ENCODE measurements around the gene SYDE1.

Gene SYDE1

DNA sequence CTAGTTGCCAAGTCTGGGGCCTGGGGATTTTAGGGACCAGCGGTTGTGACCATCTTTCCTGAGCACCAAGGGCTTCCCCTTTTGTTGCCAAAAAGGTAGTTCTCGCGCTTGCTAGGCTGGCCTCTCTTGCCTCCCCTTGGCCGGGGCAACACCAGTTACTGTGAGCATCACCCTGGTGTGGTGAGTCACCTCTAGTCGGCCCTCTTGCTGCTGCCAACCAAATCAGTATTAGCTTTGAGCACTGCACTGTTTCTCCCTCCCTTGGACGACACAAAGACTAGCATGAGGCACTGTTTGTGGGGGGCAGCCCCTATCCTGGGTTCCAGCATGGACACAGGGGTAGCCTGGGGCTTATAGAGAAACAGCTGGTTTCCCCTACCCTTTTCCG is 6.9 kb downstream of the SYDE1 start:
- no peak overlapping the region for H3K4me3 ChIP-seq (ENCODE audit: control insufficient read depth, low read depth, low read length)
- peak; percentile 79 for DNase-seq (ENCODE audit: low read depth)
- TF ChIP-seq, protein P1, sequence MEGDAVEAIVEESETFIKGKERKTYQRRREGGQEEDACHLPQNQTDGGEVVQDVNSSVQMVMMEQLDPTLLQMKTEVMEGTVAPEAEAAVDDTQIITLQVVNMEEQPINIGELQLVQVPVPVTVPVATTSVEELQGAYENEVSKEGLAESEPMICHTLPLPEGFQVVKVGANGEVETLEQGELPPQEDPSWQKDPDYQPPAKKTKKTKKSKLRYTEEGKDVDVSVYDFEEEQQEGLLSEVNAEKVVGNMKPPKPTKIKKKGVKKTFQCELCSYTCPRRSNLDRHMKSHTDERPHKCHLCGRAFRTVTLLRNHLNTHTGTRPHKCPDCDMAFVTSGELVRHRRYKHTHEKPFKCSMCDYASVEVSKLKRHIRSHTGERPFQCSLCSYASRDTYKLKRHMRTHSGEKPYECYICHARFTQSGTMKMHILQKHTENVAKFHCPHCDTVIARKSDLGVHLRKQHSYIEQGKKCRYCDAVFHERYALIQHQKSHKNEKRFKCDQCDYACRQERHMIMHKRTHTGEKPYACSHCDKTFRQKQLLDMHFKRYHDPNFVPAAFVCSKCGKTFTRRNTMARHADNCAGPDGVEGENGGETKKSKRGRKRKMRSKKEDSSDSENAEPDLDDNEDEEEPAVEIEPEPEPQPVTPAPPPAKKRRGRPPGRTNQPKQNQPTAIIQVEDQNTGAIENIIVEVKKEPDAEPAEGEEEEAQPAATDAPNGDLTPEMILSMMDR (conservative IDR thresholded peaks at IDR 0.05; ENCODE audit: control insufficient read depth, insufficient read depth, low read depth, low read length): no peak

DNA sequence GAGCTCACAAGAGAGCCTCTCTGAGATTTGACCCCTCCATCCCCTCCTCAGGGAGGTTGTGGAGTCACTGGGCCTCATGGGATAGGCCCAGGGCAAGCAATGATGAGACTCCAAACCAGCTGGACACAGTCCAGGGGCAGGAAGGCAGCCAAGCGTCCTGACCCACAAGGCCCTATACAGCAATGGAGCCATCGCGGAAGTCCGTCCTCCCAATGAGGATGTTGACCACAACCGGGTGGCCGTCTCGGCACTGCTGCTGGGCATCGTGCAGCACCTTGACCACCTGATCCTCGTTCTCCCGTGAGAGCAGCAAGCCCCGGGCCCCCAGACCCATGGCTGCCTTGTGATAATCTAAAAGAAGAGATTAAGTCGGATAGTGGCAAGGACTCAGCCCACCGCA is 7.9 kb downstream of the SYDE1 start:
- peak; percentile 81 for DNase-seq (ENCODE audit: low read depth)
- no peak overlapping the region for H3K4me3 ChIP-seq (ENCODE audit: control insufficient read depth, low read depth, low read length)
- TF ChIP-seq, protein P1 (conservative IDR thresholded peaks at IDR 0.05; ENCODE audit: control insufficient read depth, insufficient read depth, low read depth, low read length): no peak

DNA sequence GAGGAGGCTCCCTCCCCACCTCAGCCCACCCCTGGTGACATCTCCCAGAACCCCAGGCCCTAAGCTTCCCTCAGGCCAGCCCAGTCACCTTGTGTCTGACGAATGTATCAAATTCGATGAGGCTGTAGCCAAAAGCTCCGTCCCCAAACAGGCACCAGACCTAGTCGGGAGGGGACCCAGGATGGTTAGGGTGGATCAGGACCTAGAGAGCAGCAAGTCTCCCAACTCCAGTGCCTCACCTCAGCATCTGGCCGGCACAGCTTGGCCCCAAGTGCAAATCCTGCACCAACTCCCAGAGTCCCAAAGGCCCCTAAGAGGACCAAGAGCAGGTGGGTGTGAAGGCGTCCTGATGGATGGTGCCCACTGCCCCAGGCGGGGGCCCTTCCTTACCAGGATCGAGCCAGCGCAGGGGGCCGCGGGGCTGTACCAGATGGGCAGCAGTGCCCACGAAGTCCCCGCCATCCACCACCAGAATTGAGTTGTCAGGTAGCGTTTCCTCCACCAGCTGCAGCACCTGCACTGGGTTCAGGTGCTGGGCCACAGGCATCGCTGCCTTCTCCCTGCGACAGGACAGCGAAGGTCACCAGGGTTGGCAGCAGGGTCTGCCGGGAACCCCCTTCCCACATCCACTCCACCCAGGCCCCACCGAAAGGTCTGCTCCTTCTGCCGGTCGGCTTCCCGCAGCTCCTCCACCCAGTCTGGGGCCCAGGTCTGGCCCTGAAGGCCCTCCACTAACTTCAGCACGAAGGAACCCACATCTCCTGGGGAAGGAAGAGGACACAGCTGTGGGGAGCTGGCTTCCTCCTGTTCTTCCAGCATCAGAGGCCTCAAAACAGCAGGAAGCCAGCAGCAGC is 8.8 kb downstream of the SYDE1 start:
- TF ChIP-seq, protein P1 (conservative IDR thresholded peaks at IDR 0.05; ENCODE audit: control insufficient read depth, insufficient read depth, low read depth, low read length): no peak
- H3K4me3 ChIP-seq (ENCODE audit: control insufficient read depth, low read depth, low read length): no peak overlapping the region
- no peak for DNase-seq (ENCODE audit: low read depth)

DNA sequence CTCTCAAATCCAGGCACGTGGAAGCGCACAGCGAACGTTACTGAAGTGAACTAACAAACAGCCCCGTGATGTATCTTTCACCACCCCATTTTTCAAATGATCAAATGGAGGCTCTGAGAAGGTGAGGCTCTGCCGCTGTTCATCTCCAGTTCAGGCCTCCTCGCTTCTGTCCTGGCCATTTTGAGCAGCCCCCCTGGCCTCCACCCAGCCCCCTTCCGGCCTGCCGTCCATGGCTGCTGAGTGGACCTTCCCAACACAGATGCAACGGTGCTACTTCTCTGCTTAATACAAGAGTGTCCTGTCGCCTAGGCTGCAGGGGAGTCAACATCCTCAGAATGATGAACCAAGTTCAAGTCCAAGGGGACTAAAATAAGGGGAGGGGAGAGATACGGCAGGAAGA is 9.7 kb downstream of the SYDE1 start:
- H3K4me3 ChIP-seq (ENCODE audit: control insufficient read depth, low read depth, low read length): no peak overlapping the region
- no peak for DNase-seq (ENCODE audit: low read depth)
- TF ChIP-seq, protein P1 (conservative IDR thresholded peaks at IDR 0.05; ENCODE audit: control insufficient read depth, insufficient read depth, low read depth, low read length): no peak

DNA sequence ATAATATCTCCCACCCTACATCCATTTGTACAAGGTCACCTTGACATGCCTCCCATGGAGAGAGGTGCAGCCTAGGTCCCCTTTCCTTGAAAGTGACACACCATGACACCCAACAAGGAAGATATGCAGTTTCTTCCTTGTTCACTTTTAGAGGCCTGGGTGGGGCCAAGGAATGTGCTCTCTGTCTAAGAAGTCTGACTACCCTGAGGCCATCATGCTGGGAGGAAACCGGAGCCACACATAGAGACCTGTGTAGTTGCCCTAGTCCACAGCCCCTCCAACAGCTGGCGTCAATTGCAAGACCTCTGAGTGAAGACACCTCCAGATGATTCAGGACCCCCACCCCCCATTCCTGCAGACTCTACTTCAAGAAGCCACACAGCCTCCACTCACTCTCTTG is 11.0 kb downstream of the SYDE1 start:
- TF ChIP-seq, protein P1 (conservative IDR thresholded peaks at IDR 0.05; ENCODE audit: control insufficient read depth, insufficient read depth, low read depth, low read length): no peak
- DNase-seq (ENCODE audit: low read depth): no peak
- H3K4me3 ChIP-seq (ENCODE audit: control insufficient read depth, low read depth, low read length): no peak overlapping the region

DNA sequence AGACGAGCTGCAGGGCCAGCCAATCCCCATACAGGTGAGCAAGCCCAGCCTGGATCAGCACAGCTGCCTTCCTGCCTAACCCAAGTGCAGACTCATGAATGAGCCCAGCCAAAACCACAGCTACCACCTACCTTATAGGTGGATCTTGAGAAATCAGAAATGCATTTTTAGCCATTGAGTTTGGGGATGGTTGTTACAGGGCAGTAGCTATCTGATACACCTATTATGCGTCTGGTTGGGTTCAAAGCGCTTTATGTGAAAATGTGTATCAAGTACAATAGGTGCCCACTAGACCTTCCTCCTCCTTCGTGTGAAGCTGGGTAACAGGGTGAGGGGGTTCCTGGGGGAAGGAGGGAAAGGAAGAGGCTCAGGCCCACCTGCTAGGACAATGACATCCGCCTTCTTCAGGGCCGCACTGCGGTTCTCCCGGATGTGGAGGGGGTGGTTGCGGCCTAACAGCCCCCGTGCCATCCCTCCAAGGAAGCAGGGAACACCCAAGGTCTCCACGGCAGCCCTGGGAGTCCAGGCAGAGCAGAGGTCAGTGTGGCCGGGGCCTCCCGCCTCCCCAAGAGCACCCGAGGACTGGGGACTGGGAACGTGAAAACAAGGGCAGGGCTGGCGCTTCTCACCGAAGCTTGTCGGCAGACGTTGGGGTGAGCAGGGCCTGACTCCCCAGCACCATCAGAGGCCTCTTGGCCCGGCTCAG is 11.7 kb downstream of the SYDE1 start:
- H3K4me3 ChIP-seq (ENCODE audit: control insufficient read depth, low read depth, low read length): no peak overlapping the region
- no peak for DNase-seq (ENCODE audit: low read depth)
- TF ChIP-seq, protein P1 (conservative IDR thresholded peaks at IDR 0.05; ENCODE audit: control insufficient read depth, insufficient read depth, low read depth, low read length): no peak

Data from fibroblast of mammary gland (primary cell).